Measurements from ENCODE around the gene MBP.

MBP gene

GRCh38 chr18:77037567-77037966 lies 95.0 kb downstream of the MBP start:
- no peak for DNase-seq
- H3K9me3 ChIP-seq, result no peaks in the 10 kb centered on the region
- no peak overlapping the region for H3K27ac ChIP-seq
- TF ChIP-seq, protein P1, sequence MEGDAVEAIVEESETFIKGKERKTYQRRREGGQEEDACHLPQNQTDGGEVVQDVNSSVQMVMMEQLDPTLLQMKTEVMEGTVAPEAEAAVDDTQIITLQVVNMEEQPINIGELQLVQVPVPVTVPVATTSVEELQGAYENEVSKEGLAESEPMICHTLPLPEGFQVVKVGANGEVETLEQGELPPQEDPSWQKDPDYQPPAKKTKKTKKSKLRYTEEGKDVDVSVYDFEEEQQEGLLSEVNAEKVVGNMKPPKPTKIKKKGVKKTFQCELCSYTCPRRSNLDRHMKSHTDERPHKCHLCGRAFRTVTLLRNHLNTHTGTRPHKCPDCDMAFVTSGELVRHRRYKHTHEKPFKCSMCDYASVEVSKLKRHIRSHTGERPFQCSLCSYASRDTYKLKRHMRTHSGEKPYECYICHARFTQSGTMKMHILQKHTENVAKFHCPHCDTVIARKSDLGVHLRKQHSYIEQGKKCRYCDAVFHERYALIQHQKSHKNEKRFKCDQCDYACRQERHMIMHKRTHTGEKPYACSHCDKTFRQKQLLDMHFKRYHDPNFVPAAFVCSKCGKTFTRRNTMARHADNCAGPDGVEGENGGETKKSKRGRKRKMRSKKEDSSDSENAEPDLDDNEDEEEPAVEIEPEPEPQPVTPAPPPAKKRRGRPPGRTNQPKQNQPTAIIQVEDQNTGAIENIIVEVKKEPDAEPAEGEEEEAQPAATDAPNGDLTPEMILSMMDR (IDR thresholded peaks at IDR 0.05), result no peak
- no peaks in the 10 kb centered on the region for H3K36me3 ChIP-seq
- no peaks in the 10 kb centered on the region for H3K27me3 ChIP-seq
- H3K4me3 ChIP-seq, result no peak overlapping the region
- peaks cover 0 to 6% (median 0%) of the 10 kb centered on the region in 4 donors for H3K4me1 ChIP-seq
- intact Hi-C loops (cut with DNase I; ENCODE audit: low total_unique reads), result no loop called here

- intact Hi-C loops (cut with DNase I; ENCODE audit: low total_unique reads), result no loop called here
- peaks cover 0 to 6% (median 0%) of the 10 kb centered on the region in 4 donors for H3K4me1 ChIP-seq
Observed at GRCh38 chr18:77035380-77036187, 97.0 kb downstream of the MBP start.

DNA sequence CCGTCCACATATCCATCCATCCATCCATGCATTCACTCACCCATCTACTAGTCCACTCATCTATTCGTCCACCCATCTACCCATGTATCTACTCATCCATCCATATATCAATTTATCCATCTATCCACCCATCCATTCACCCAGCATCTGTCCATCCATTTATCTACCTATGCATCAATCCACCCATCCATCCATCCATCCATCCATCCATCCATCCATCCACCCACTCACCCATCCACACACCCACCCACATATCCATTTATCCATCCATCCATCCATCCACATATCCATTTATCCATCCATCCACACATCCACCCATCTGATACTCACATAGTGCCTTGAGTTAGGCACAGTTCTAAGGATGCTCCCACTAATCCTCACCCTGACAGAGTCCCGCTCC lies 99.0 kb downstream of the MBP start:
- no peak for DNase-seq
- Histone ChIP-seq H3K36me3 (no peaks in the 10 kb centered on the region), H3K9me3 (no peaks in the 10 kb centered on the region), H3K27me3 (no peaks in the 10 kb centered on the region), H3K27ac (no peak overlapping the region), H3K4me1 (peaks cover 0 to 6% (median 0%) of the 10 kb centered on the region in 4 donors), H3K4me3 (no peak overlapping the region)
- TF ChIP-seq, protein P1 (IDR thresholded peaks at IDR 0.05), result no peak
- intact Hi-C loops (cut with DNase I; ENCODE audit: low total_unique reads), result no loop called here

More at GRCh38 chr18:77035380-77036187, 97.0 kb downstream of the MBP start:
- Histone ChIP-seq H3K9me3 (no peaks in the 10 kb centered on the region), H3K27me3 (no peaks in the 10 kb centered on the region), H3K4me3 (no peak overlapping the region), H3K27ac (no peak overlapping the region), H3K36me3 (no peaks in the 10 kb centered on the region)
- DNase-seq, result no peak
- TF ChIP-seq, protein P1 (IDR thresholded peaks at IDR 0.05), result no peak

DNA sequence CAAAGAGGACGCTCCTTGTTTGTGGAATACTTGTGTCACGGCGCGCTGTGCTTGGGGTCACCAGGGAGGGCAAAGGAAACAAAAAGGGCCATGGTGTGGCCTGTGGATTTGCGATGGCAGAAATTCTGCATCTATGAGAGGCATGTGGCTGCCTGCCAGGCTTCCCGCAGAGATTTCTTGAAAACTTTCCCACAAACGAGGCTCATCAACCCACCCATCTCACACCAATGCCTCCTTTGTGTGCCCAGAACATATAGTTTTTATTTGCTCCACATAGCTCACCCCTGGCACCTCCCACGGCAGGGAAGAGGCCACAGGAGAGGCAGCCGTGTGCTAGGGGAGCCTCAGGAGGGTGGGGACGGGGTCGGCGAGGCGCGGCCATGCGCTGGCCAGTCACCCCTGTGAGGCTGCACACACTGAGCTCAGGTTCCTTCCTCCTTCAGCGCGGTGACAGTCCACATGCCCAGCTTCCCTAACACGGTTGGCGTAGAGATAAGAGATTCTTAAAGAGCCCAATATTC lies 100.3 kb downstream of the MBP start:
- H3K36me3 ChIP-seq, result no peaks in the 10 kb centered on the region
- H3K27me3 ChIP-seq, result no peaks in the 10 kb centered on the region
- peaks cover 0 to 6% (median 0%) of the 10 kb centered on the region in 4 donors for H3K4me1 ChIP-seq
- TF ChIP-seq, protein P1 (IDR thresholded peaks at IDR 0.05), result no peak
- DNase-seq, result no peak
- no peak overlapping the region for H3K4me3 ChIP-seq
- H3K27ac ChIP-seq, result no peak overlapping the region
- intact Hi-C loops (cut with DNase I; ENCODE audit: low total_unique reads), result no loop called here
- H3K9me3 ChIP-seq, result no peaks in the 10 kb centered on the region

DNA sequence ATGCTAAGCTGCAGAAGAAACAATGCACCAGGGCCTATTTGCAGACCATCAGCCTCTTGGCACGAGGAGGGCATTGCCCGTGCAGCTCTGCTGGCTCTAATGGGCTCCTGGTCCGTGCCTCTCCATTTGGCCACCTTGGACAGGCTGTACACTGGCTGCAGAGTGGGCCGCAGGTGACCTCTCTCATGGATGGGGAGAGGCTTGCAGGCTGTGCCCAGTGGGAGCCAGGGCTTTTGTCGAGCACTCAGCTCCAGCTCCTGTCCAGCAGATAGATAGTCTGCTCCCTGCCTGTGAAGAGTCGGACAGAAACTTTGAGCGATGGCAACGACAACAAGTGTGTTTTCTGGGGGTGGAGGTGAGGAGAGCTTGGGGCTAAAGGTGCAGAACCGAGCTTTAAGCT lies 100.9 kb downstream of the MBP start:
- no peaks in the 10 kb centered on the region for H3K27me3 ChIP-seq
- H3K36me3 ChIP-seq, result no peaks in the 10 kb centered on the region
- TF ChIP-seq, protein P1 (IDR thresholded peaks at IDR 0.05), result no peak
- no peak for DNase-seq
- peaks cover 0 to 6% (median 0%) of the 10 kb centered on the region in 4 donors for H3K4me1 ChIP-seq
- intact Hi-C loops (cut with DNase I; ENCODE audit: low total_unique reads), result no loop called here
- H3K4me3 ChIP-seq, result no peak overlapping the region
- no peaks in the 10 kb centered on the region for H3K9me3 ChIP-seq
- no peak overlapping the region for H3K27ac ChIP-seq
